VCaP (cell line): ENCODE data around the gene KDELR1.

Source experiments
- H3K27ac ChIP-seq: fragments of 450-650 bp; 2 replicates; pipeline ENCODE4 v1.5.1; 2017
- TF ChIP-seq, protein P1 (sequence below): fragments of 450-650 bp; conservative IDR thresholded peaks from 2 replicates; pipeline ENCODE4 v1.5.1; 2017; ENCODE audit warnings: mild to moderate bottlenecking, moderate library complexity

Gene KDELR1

DNA sequence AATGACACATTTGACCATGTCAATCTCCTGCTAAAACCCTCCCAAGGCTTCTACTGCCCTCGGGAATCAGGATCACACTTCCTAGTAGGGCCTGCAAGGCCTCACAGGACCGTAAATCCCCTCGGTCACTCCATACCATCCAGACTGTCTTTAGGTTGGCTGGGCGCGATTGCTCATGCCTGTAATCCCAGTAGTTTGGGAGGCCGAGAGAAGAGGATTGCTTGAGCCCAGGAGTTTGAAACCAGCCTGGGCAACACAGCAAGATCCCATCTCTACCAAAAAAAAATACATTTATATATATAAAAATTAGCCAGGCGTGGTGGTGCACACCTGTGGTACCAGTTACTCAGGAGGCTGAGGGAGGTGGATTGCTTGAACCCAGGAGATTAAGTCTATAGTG is 42.6 kb downstream of the KDELR1 start:
- TF ChIP-seq, protein P1, sequence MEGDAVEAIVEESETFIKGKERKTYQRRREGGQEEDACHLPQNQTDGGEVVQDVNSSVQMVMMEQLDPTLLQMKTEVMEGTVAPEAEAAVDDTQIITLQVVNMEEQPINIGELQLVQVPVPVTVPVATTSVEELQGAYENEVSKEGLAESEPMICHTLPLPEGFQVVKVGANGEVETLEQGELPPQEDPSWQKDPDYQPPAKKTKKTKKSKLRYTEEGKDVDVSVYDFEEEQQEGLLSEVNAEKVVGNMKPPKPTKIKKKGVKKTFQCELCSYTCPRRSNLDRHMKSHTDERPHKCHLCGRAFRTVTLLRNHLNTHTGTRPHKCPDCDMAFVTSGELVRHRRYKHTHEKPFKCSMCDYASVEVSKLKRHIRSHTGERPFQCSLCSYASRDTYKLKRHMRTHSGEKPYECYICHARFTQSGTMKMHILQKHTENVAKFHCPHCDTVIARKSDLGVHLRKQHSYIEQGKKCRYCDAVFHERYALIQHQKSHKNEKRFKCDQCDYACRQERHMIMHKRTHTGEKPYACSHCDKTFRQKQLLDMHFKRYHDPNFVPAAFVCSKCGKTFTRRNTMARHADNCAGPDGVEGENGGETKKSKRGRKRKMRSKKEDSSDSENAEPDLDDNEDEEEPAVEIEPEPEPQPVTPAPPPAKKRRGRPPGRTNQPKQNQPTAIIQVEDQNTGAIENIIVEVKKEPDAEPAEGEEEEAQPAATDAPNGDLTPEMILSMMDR = no peak

DNA sequence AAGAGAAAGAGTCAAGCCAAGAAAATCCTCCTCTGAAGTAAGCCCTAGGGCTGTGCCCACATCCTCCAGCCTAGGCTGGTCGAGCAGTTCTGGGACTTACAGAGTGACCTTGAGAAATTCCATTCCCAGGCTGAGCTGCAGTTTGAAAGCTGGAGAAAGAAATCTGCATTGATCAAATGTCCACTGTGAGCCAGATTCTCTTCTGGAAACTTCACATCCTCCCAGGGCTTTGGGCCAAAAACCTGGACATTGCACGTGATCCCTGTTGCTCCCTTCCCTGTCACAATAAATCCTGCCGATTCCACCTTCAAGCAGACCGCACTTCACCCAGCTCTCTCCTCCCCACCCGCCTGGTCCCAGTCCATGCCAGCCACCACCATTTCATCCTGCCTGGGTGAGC is 43.3 kb downstream of the KDELR1 start:
- TF ChIP-seq, protein P1 = no peak
- H3K27ac ChIP-seq = peak overlapping the region; percentile 80

More for the DNA sequence above, 42.6 kb downstream of the KDELR1 start:
- peak overlapping the region; percentile 80 for H3K27ac ChIP-seq

DNA sequence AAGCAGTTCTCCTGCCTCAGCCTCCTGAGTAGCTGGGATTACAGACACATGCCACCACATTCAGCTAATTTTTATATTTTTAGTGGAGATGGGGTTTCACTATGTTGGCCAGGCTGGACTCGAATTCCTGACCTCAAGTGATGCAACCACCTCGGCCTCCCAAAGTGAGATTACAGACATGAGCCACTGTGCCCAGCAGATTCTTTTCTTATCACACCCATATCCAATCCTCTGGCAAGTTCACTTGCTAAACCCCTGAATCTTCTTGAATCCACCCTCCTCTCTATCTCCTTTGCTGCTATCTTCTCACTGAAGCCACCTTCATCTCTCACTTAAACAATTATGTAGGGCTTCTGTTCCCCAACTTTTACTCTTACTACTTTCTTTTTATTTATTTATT is 45.2 kb downstream of the KDELR1 start:
- H3K27ac ChIP-seq = no peak overlapping the region
- TF ChIP-seq, protein P1 = no peak

DNA sequence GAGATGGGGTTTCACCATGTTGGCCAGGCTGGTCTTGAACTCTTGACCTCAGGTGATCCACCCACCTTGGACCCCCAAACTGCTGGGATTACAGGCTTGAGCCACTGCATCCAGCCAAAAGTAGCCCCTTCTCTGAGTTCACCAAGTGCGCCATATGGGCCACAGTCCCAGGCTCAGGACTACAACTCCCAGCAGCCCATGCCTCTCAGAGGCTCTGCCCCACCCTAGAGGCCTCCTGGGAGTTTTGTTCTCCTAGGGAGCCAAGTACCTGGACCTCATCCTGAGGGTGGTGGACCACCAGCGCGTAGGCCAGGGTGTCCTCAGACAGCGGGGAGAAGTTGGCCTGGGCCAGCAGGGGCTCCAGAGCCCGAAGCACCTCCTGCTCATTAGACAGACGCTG is 46.5 kb downstream of the KDELR1 start:
- H3K27ac ChIP-seq = no peak overlapping the region
- TF ChIP-seq, protein P1 = no peak

DNA sequence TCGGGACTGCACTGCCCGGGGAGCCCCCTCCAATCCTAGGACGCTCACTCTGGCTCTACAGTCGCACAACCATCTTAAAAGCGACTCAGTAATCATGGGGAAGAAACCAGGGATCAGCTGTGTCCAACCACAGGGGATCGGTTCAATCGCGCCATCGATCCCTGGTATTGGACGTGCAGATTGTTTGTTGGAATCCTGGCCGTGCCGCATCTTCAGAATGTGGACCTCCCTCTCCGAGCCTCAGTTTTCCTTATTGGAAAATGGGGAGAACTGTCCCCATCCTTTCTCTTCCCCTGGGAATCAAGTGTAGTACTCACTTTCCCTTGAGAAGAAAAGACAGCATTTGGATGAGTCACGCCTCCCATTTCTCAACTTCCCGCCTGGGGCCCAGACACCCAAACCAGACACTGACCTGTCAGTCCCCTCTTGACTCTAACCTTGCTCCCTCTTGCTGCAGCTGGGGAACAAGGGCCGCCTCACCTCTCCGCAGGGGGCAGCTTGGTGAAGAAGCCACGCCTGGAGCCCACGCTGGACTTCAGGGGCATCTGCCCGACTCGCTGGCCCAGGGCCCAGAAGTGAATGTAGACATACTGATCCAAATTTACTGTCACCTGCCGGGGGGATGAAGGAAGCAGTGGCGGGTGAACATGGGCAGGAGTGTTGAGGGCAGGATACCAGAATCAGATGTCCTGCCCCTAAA is 48.4 kb downstream of the KDELR1 start:
- TF ChIP-seq, protein P1 = no peak
- no peak overlapping the region for H3K27ac ChIP-seq

DNA sequence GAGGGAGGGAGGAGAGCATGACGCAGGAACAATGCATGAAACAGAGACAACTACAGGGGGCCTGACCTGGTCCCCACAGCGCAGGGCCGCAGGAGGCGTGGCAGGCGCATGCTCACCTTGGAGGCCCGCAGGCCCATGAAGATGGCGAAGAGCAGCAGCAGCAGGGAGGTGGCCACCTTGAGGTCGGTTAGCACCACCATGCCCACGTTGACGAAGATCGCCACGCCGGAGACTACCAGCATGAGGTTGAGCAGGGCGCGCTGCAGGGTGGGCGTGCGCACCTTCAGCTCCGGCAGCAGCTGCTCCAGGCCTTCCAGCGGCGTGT is 49.0 kb downstream of the KDELR1 start:
- no peak overlapping the region for H3K27ac ChIP-seq
- TF ChIP-seq, protein P1 = no peak

DNA sequence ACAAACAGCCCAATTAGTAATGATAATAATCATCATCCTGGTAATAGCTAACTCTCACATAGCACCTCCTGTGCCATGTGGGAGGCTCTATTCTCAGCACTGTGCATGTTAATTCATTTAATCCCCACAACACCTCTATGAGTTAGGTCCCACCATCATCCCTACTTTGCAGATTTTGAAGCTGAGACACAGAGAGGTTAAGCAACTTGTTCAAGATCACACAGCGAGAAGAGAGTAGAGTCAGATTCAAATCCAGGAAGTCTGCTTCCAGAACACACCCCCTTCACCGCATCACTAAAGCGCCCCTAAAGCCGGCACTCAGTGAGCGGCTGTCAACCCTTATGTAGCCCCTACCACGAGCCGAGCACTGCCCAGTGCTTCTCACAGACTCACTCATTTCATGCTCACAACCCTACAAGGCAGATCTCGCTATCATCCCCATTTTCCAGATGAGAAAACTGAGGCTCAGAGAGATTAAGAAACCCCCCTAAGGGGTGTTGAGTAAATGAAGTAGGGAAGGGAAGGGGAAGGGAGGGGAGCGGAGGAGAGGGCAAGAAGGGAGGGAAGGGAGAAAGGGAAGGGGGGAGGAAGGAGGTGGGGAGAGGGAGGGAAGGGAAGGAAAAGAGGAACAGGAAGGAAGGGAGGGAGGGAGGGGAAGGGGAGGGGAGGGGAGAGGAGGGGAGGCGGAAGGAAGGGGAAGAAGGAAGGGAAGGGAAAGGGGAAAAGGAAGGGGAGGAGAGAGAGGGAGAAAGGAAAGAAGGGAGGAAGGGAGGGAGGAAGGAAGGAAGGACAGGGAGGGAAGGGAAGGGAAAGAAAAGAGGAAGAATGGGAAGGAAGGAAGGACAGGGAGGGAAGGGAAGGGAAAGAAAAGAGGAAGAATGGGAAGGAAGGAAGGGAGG is 49.6 kb downstream of the KDELR1 start:
- TF ChIP-seq, protein P1 = no peak
- H3K27ac ChIP-seq = no peak overlapping the region
